Esophagus squamous epithelium (tissue), 4 donors: ENCODE data around the gene HIF1A.

Experiments
- CTCF ChIP-seq, 6 experiments: fragments of 450-650 bp in 4 of 6; fragments of 200-600 bp in 2 of 6; sonication (generic) in 2 of 6; IDR thresholded peaks; one replicate each; pipeline ENCODE4 v1.5.1; 2016 to 2019; ENCODE audit warnings: antibody characterized with exemption in 6 of 6, mild to moderate bottlenecking in 4 of 6, moderate library complexity in 4 of 6
- POLR2A ChIP-seq, 4 donors: fragments of 450-650 bp; IDR thresholded peaks; one replicate each; pipeline ENCODE4 v1.6.1; 2017; ENCODE audit warnings: antibody characterized with exemption in 4 of 4, mild to moderate bottlenecking in 4 of 4, moderate library complexity in 3 of 4

GRCh38 chr14:61653507-61653906 is 41.8 kb upstream of the HIF1A start:
- TF ChIP-seq CTCF (IDR thresholded peaks at IDR 0.05) = no peak
- no peak for TF ChIP-seq POLR2A (IDR thresholded peaks at IDR 0.05)
